Activated CD8-positive, alpha-beta memory T cell treated with anti-CD3 and anti-CD28 coated beads, Interleukin-2, amount 50 U/mL, for 1 hour (primary cell): Measurements from ENCODE around the gene JAGN1.
A peak's percentile ranks its signal among the peaks of the same experiment; 100 is the strongest.
"Not testable (repeated sequence)": the region's sequence is repeated elsewhere in the genome, so short reads cannot be mapped to it uniquely, and the experiment has no call there.

Experiments
- DNase-seq: peaks from one replicate; pipeline ENCODE4 v3.0.0-alpha.2; 2020; ENCODE audit errors: extremely low read depth

JAGN1 gene

GRCh38 chr3:9890249-9891071, at the start of gene JAGN1:
Gene JAGN1 (plus strand): TSS chr3:9890610. CDS start chr3:9890723, 113 bp downstream.
- DNase-seq = peak; percentile 75

GRCh38 chr3:9841015-9841414, 49.4 kb upstream of the JAGN1 start:
- no peak for DNase-seq

GRCh38 chr3:9843715-9844438, 46.5 kb upstream of the JAGN1 start, which contains the start of gene RPUSD3:
Gene RPUSD3 (minus strand): TSS chr3:9844008. CDS start chr3:9843990, 18 bp downstream.
- peak; percentile 90 for DNase-seq

- DNase-seq = no peak
These were observed 44.2 kb upstream of the JAGN1 start for GRCh38 chr3:9846231-9846630.

GRCh38 chr3:9846931-9847488, 43.4 kb upstream of the JAGN1 start:
- DNase-seq = no peak

GRCh38 chr3:9847870-9848269, 42.5 kb upstream of the JAGN1 start:
- DNase-seq = not testable (repeated sequence)

GRCh38 chr3:9848860-9849259, 41.5 kb upstream of the JAGN1 start:
- DNase-seq = not testable (repeated sequence)

GRCh38 chr3:9851383-9851782, 39.0 kb upstream of the JAGN1 start:
- not testable (repeated sequence) for DNase-seq

GRCh38 chr3:9851926-9852325, 38.5 kb upstream of the JAGN1 start:
- DNase-seq = not testable (repeated sequence)

- DNase-seq = no peak
These were observed 37.9 kb upstream of the JAGN1 start for GRCh38 chr3:9852528-9852927.

- not testable (repeated sequence) for DNase-seq
These were observed 36.0 kb upstream of the JAGN1 start for GRCh38 chr3:9854291-9854940.

- no peak for DNase-seq
These were observed 34.8 kb upstream of the JAGN1 start for GRCh38 chr3:9855594-9855993.

GRCh38 chr3:9859530-9860025, 30.8 kb upstream of the JAGN1 start:
- DNase-seq = no peak

GRCh38 chr3:9861201-9861600, 29.2 kb upstream of the JAGN1 start:
- DNase-seq = no peak

GRCh38 chr3:9861626-9862130, 28.7 kb upstream of the JAGN1 start:
- no peak for DNase-seq

- DNase-seq = no peak
These were observed 27.9 kb upstream of the JAGN1 start for GRCh38 chr3:9862391-9863057.

GRCh38 chr3:9863058-9863772, 27.2 kb upstream of the JAGN1 start:
- no peak for DNase-seq

- DNase-seq = no peak
These were observed 26.0 kb upstream of the JAGN1 start for GRCh38 chr3:9864200-9864927.

GRCh38 chr3:9865125-9865637, 25.2 kb upstream of the JAGN1 start:
- DNase-seq = not testable (repeated sequence)
